H9 (cell line): ENCODE measurements around the gene LMBR1. TPM values are rescaled to one million over a fixed set of nuclear protein-coding genes. Genes with fewer than 3 reads are reported as not detected.
A peak's percentile ranks its signal among the peaks of the same experiment; 100 is the strongest.

Experiments used
- DNase-seq: peaks from one replicate; pipeline ENCODE4 v3.0.0-alpha.2; 2017
- H2AFZ ChIP-seq: one replicate; pipeline ENCODE4 v1.6.1; 2013; ENCODE audit warnings: mild to moderate bottlenecking, low read length, control low read depth, moderate library complexity
- H2AK5ac ChIP-seq: 2 replicates; pipeline ENCODE4 v1.6.1; 2013; ENCODE audit warnings: low read length, control low read depth, mixed read lengths; ENCODE audit not compliant: insufficient read length
- H2BK120ac ChIP-seq: one replicate; pipeline ENCODE4 v1.6.1; 2013; ENCODE audit warnings: low read depth, mild to moderate bottlenecking, low read length, control low read depth, inconsistent platforms; ENCODE audit not compliant: poor library complexity, severe bottlenecking
- H2BK12ac ChIP-seq: 2 replicates; pipeline ENCODE4 v1.6.1; 2013; ENCODE audit warnings: low read length, control low read depth, mixed read lengths, low read depth; ENCODE audit not compliant: insufficient read length
- H2BK15ac ChIP-seq: 2 replicates; pipeline ENCODE4 v1.6.1; 2013; ENCODE audit warnings: low read depth, low read length, control low read depth
- H2BK20ac ChIP-seq: one replicate; pipeline ENCODE4 v1.6.1; 2013; ENCODE audit warnings: low read depth, mild to moderate bottlenecking, low read length, control low read depth, inconsistent platforms; ENCODE audit not compliant: poor library complexity, severe bottlenecking
- H2BK5ac ChIP-seq: 2 replicates; pipeline ENCODE4 v1.6.1; 2013; ENCODE audit warnings: low read length, control low read depth, mixed read lengths; ENCODE audit not compliant: insufficient read length
- H3K14ac ChIP-seq: 2 replicates; pipeline ENCODE4 v1.6.1; 2013; ENCODE audit warnings: low read length, control low read depth; ENCODE audit not compliant: insufficient read depth
- H3K18ac ChIP-seq: 2 replicates; pipeline ENCODE4 v1.6.1; 2013; ENCODE audit warnings: low read depth, mild to moderate bottlenecking, mixed read lengths, low read length, control low read depth; ENCODE audit not compliant: insufficient read length
- H3K23ac ChIP-seq: 2 replicates; pipeline ENCODE4 v1.6.1; 2013; ENCODE audit warnings: low read length, control low read depth, mixed read lengths, low read depth; ENCODE audit not compliant: insufficient read length
- H3K23me2 ChIP-seq: 2 replicates; pipeline ENCODE4 v1.6.1; 2013; ENCODE audit warnings: low read depth, mild to moderate bottlenecking, mixed read lengths, low read length, control low read depth; ENCODE audit not compliant: insufficient read length, poor library complexity, severe bottlenecking
- H3K27ac ChIP-seq: 2 replicates; pipeline ENCODE4 v1.5.1; 2013; ENCODE audit warnings: low read length, control low read depth, mixed read lengths, low read depth; ENCODE audit not compliant: insufficient read length
- H3K27me3 ChIP-seq: 2 replicates; pipeline ENCODE4 v1.6.1; 2013; ENCODE audit warnings: low read length, control low read depth, inconsistent platforms; ENCODE audit not compliant: insufficient read depth
- H3K4ac ChIP-seq: 2 replicates; pipeline ENCODE4 v1.6.1; 2013; ENCODE audit warnings: low read depth, mild to moderate bottlenecking, control low read depth, inconsistent platforms, low read length, moderate library complexity
- H3K4me1 ChIP-seq: 2 replicates; pipeline ENCODE4 v1.6.1; 2013; ENCODE audit warnings: low read length, control low read depth, inconsistent platforms; ENCODE audit not compliant: insufficient read depth
- H3K4me2 ChIP-seq: 2 replicates; pipeline ENCODE4 v1.6.1; 2013; ENCODE audit warnings: low read length, control low read depth, mixed read lengths; ENCODE audit not compliant: insufficient read length, insufficient read depth
- H3K56ac ChIP-seq: 2 replicates; pipeline ENCODE4 v1.6.1; 2013; ENCODE audit warnings: low read depth, mild to moderate bottlenecking, mixed read lengths, low read length, control low read depth; ENCODE audit not compliant: insufficient read length
- H3K79me1 ChIP-seq: 2 replicates; pipeline ENCODE4 v1.6.1; 2013; ENCODE audit warnings: low read depth, mild to moderate bottlenecking, moderate library complexity, low read length, control low read depth, inconsistent platforms; ENCODE audit not compliant: insufficient read depth, poor library complexity, severe bottlenecking
- H3K79me2 ChIP-seq: 2 replicates; pipeline ENCODE4 v1.6.1; 2013; ENCODE audit warnings: low read length, control low read depth, inconsistent platforms; ENCODE audit not compliant: insufficient read depth
- H3K9ac ChIP-seq: 2 replicates; pipeline ENCODE4 v1.6.1; 2013; ENCODE audit warnings: low read length, control low read depth, mixed read lengths; ENCODE audit not compliant: insufficient read length; ENCODE audit errors: extremely low read depth
- H3K9me3 ChIP-seq: one replicate; pipeline ENCODE4 v1.6.1; 2013; ENCODE audit warnings: low read depth, low read length, inconsistent platforms; ENCODE audit not compliant: control insufficient read depth
- H3T11ph ChIP-seq: one replicate; pipeline ENCODE4 v1.6.1; 2013; ENCODE audit warnings: mild to moderate bottlenecking, low read length, control low read depth, inconsistent platforms
- H4K20me1 ChIP-seq: one replicate; pipeline ENCODE4 v1.6.1; 2013; ENCODE audit not compliant: control insufficient read depth, insufficient read length, insufficient read depth
- H4K5ac ChIP-seq: 2 replicates; pipeline ENCODE4 v1.6.1; 2013; ENCODE audit warnings: low read depth, mild to moderate bottlenecking, mixed read lengths, low read length, control low read depth; ENCODE audit not compliant: insufficient read length
- H4K8ac ChIP-seq: replicated peaks from 2 replicates; pipeline ENCODE4 v1.6.1; 2013; ENCODE audit warnings: low read length, control low read depth, mixed read lengths, low read depth; ENCODE audit not compliant: insufficient read length
- H4K91ac ChIP-seq: 2 replicates; pipeline ENCODE4 v1.6.1; 2013; ENCODE audit warnings: low read depth, mild to moderate bottlenecking, moderate library complexity, mixed read lengths, low read length, control low read depth; ENCODE audit not compliant: insufficient read length
- H3K27ac Mint-ChIP-seq, 3 experiments: 2 replicates in 2 of 3; 3 replicates in 1 of 3; pipeline ENCODE4 v1.8.0; 2020 to 2021; ENCODE audit warnings: mixed read lengths in 3 of 3, mild to moderate bottlenecking in 1 of 3, moderate library complexity in 1 of 3
- H3K27me3 Mint-ChIP-seq: 2 replicates; pipeline ENCODE4 v1.8.0; 2021; ENCODE audit warnings: low read depth, mild to moderate bottlenecking, moderate library complexity, mixed read lengths
- H3K36me3 Mint-ChIP-seq, 3 experiments: 2 replicates in 2 of 3; 3 replicates in 1 of 3; pipeline ENCODE4 v1.8.0; 2020 to 2021; ENCODE audit warnings: low read depth in 3 of 3, mixed read lengths in 3 of 3; ENCODE audit not compliant: insufficient read depth in 1 of 3
- H3K4me1 Mint-ChIP-seq, 2 experiments: 2 replicates each; pipeline ENCODE4 v1.8.0; 2020; ENCODE audit warnings: mixed read lengths in 2 of 2
- H3K4me3 Mint-ChIP-seq, 2 experiments: 2 replicates in 1 of 2; 3 replicates in 1 of 2; pipeline ENCODE4 v1.8.0; 2020 to 2021; ENCODE audit warnings: mild to moderate bottlenecking in 2 of 2, mixed read lengths in 2 of 2, moderate library complexity in 1 of 2
- H3K9me3 Mint-ChIP-seq, 2 experiments: 2 replicates in 1 of 2; 3 replicates in 1 of 2; pipeline ENCODE4 v1.8.0; 2020; ENCODE audit warnings: mild to moderate bottlenecking in 2 of 2, mixed read lengths in 2 of 2, moderate library complexity in 1 of 2
- WGBS: extraction: QIAGEN DNeasy Blood & Tissue Kit; methylation state at CpG from one replicate; pipeline ENCODE4 v1.1.7; 2013; ENCODE audit warnings: missing lambda C conversion rate, low lambda C conversion rate, mixed read lengths; ENCODE audit not compliant: insufficient read length; ENCODE audit errors: extremely low coverage; 5-methylcytosine and 5-hydroxymethylcytosine counted together
- total RNA-seq: library from RNA; stranded (reverse); gene quantifications from 2 replicates; pipeline ENCODE4 v1.2.1, GENCODE V29; 2021
- TF ChIP-seq, protein P1 (sequence below): fragments of 200-600 bp; sonication (generic); conservative IDR thresholded peaks from 3 replicates; pipeline ENCODE4 v1.8.0; 2021; ENCODE audit warnings: antibody characterized with exemption, mild to moderate bottlenecking

LMBR1 gene
- total RNA-seq, 1 experiment from 2014 or later: 62.3 TPM

- H2AFZ ChIP-seq: no peak overlapping the region
- no peak overlapping the region for H3K4me2 ChIP-seq
- no peak overlapping the region for H4K8ac ChIP-seq
- peaks cover 4% of the 10 kb centered on the region; the same call in 1 of the 2 replicates for H3K4me1 ChIP-seq
- no peaks in the 10 kb centered on the region for H3K79me1 ChIP-seq
- no peak overlapping the region for H3K14ac ChIP-seq
- no peaks in the 10 kb centered on the region for H3K79me2 ChIP-seq
- no peak overlapping the region for H2BK5ac ChIP-seq
- H3K9ac ChIP-seq: no peak overlapping the region
- Mint-ChIP-seq H3K27me3 (no peaks in the 10 kb centered on the region), H3K4me1 (peaks cover 13 to 18% of the 10 kb centered on the region in 2 experiments), H3K36me3 (peaks cover 0 to 6% (median 0%) of the 10 kb centered on the region in 3 experiments; a peak in 3 of 7 replicates), H3K9me3 (no peaks in the 10 kb centered on the region), H3K27ac (peak overlapping the region in 2 of 3 experiments; percentile 57 to 91; a peak in 2 of 7 replicates), H3K4me3 (no peak overlapping the region)
- DNase-seq: no peak
- H4K91ac ChIP-seq: no peak overlapping the region
- no peak overlapping the region for H3K23ac ChIP-seq
- H3K27ac ChIP-seq: no peak overlapping the region
- no peak overlapping the region for H2AK5ac ChIP-seq
- TF ChIP-seq, protein P1, sequence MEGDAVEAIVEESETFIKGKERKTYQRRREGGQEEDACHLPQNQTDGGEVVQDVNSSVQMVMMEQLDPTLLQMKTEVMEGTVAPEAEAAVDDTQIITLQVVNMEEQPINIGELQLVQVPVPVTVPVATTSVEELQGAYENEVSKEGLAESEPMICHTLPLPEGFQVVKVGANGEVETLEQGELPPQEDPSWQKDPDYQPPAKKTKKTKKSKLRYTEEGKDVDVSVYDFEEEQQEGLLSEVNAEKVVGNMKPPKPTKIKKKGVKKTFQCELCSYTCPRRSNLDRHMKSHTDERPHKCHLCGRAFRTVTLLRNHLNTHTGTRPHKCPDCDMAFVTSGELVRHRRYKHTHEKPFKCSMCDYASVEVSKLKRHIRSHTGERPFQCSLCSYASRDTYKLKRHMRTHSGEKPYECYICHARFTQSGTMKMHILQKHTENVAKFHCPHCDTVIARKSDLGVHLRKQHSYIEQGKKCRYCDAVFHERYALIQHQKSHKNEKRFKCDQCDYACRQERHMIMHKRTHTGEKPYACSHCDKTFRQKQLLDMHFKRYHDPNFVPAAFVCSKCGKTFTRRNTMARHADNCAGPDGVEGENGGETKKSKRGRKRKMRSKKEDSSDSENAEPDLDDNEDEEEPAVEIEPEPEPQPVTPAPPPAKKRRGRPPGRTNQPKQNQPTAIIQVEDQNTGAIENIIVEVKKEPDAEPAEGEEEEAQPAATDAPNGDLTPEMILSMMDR: no peak
- no peak overlapping the region for H3K4ac ChIP-seq
- H3K27me3 ChIP-seq: no peaks in the 10 kb centered on the region; the same call in 1 of the 2 replicates
- H3T11ph ChIP-seq: no peak overlapping the region
- no peaks in the 10 kb centered on the region for H3K23me2 ChIP-seq
- H2BK20ac ChIP-seq: no peak overlapping the region
- no CpG with 5 or more reads among the region's 5 CpGs for WGBS
- H3K56ac ChIP-seq: no peak overlapping the region
- no peaks in the 10 kb centered on the region for H3K9me3 ChIP-seq
- no peaks in the 10 kb centered on the region for H4K20me1 ChIP-seq
- H2BK15ac ChIP-seq: no peak overlapping the region
- no peak overlapping the region for H2BK120ac ChIP-seq
- no peak overlapping the region for H2BK12ac ChIP-seq
- no peak overlapping the region for H4K5ac ChIP-seq
- H3K18ac ChIP-seq: no peak overlapping the region
These were observed 100.4 kb downstream of the LMBR1 start for GRCh38 chr7:156792611-156793010.
